Stimulated activated naive CD4-positive, alpha-beta T cell (primary cell): ENCODE data around the gene ZNF20.
A peak's percentile ranks its signal among the peaks of the same experiment; 100 is the strongest.

Experiments used
- DNase-seq, 6 experiments: peaks; one replicate each; lab custom pipeline; 2025; lab: John Stamatoyannopoulos, UW

ZNF20 gene

GRCh38 chr19:12139885-12140544 lies at the start of gene ZNF20:
Gene ZNF20 (minus strand): TSS chr19:12140350. CDS start chr19:12140182, 168 bp downstream.
- DNase-seq = peak; percentile 57 to 89 (median 75)

GRCh38 chr19:12187625-12188024 lies 47.5 kb upstream of the ZNF20 start:
- DNase-seq = no peak

- no peak for DNase-seq
Measured at GRCh38 chr19:12180377-12180776, 40.2 kb upstream of the ZNF20 start.

GRCh38 chr19:12166626-12167025 lies 26.5 kb upstream of the ZNF20 start:
- DNase-seq = no peak

GRCh38 chr19:12163826-12164225 lies 23.7 kb upstream of the ZNF20 start:
- no peak for DNase-seq

GRCh38 chr19:12162882-12163806 lies 23.0 kb upstream of the ZNF20 start, which contains the start of gene ZNF136:
Gene ZNF136 (plus strand): TSS chr19:12163096. CDS start chr19:12163204, 108 bp downstream.
- DNase-seq = peak; percentile 82 to 94 (median 88)

- DNase-seq = no peak
Measured at GRCh38 chr19:12162513-12162881, 22.3 kb upstream of the ZNF20 start.

GRCh38 chr19:12159773-12160414 lies 19.7 kb upstream of the ZNF20 start:
- DNase-seq = no peak

GRCh38 chr19:12156223-12157058 lies 16.3 kb upstream of the ZNF20 start, which contains the start of gene ZNF625:
Gene ZNF625 (minus strand): TSS chr19:12156734. CDS start chr19:12156558, 176 bp downstream.
- DNase-seq = peak in 2 of 6 experiments; percentile 16 to 27

GRCh38 chr19:12155324-12155860 lies 15.2 kb upstream of the ZNF20 start:
- DNase-seq = no peak

- no peak for DNase-seq
Measured at GRCh38 chr19:12145348-12145747, 5.2 kb upstream of the ZNF20 start.

- DNase-seq = no peak
Measured at GRCh38 chr19:12141405-12141736, 1.2 kb upstream of the ZNF20 start.

- DNase-seq = peak; percentile 65 to 87 (median 80)
Measured at GRCh38 chr19:12140545-12141404, 625 bp upstream of the ZNF20 start.

- peak in 1 of 6 experiments; percentile 12 for DNase-seq
Measured at GRCh38 chr19:12139269-12139668, 881 bp downstream of the ZNF20 start.

- peak in 5 of 6 experiments; percentile 10 to 25 (median 22) for DNase-seq
Measured at GRCh38 chr19:12137221-12137940, 2.8 kb downstream of the ZNF20 start.

GRCh38 chr19:12133069-12133468 lies 7.1 kb downstream of the ZNF20 start:
- no peak for DNase-seq

GRCh38 chr19:12126707-12127106 lies 13.4 kb downstream of the ZNF20 start:
- peak in 3 of 6 experiments; percentile 2 to 10 (median 6) for DNase-seq

- DNase-seq = no peak
Measured at GRCh38 chr19:12117201-12117970, 22.8 kb downstream of the ZNF20 start.

GRCh38 chr19:12113121-12113520 lies 27.0 kb downstream of the ZNF20 start:
- DNase-seq = no peak
